SK-N-SH (cell line): ENCODE measurements around the gene FAT2. TPM values are rescaled to one million over a fixed set of nuclear protein-coding genes. Genes with fewer than 3 reads are reported as not detected.

Experiments
- CTCF ChIA-PET: fragments of 300-600, 350-600 bp; formaldehyde crosslinking; extraction: SDS; loops from one replicate; lab custom pipeline; 2021; lab: Yijun Ruan, JAX
- POLR2A ChIA-PET: fragments of 350-600 bp; sonication (Branson Sonifier 250); formaldehyde crosslinking; extraction: SDS; loops from one replicate; lab custom pipeline; 2020; ENCODE audit warnings: antibody characterized with exemption, inconsistent platforms; lab: Yijun Ruan, JAX
- DNase-seq: peaks from one replicate; pipeline ENCODE4 v3.0.0; 2012
- H2AFZ ChIP-seq: fragments of 200-600 bp; sonication (generic); 2 replicates; pipeline ENCODE4 v1.8.1; 2016; ENCODE audit warnings: antibody characterized with exemption, mild to moderate bottlenecking, low read depth
- H3F3A ChIP-seq: fragments of 200-600 bp; sonication (generic); replicated peaks from 2 replicates; pipeline ENCODE3; 2016; ENCODE audit warnings: antibody characterized with exemption, mild to moderate bottlenecking; ENCODE audit not compliant: insufficient read depth
- H3K27ac ChIP-seq, 2 experiments: fragments of 200-500 bp in 1 of 2; fragments of 200-600 bp in 1 of 2; sonication (Bioruptor generic) in 1 of 2; sonication (generic), shearing (Covaris generic) in 1 of 2; 2 replicates each; pipeline versions ENCODE4 v1.5.1 to v1.6.1; 2014 to 2016; ENCODE audit warnings: low read depth in 2 of 2, inconsistent platforms in 1 of 2, low read length in 1 of 2, mild to moderate bottlenecking in 1 of 2, mixed read lengths in 1 of 2
- H3K27me3 ChIP-seq: fragments of 200-600 bp; sonication (generic), shearing (Covaris generic); 2 replicates; pipeline ENCODE4 v1.6.1; 2016; ENCODE audit warnings: mixed run types; ENCODE audit not compliant: insufficient read depth
- H3K36me3 ChIP-seq, 2 experiments: fragments of 200-500 bp in 1 of 2; fragments of 200-600 bp in 1 of 2; sonication (Bioruptor generic) in 1 of 2; sonication (generic) in 1 of 2; replicated peaks in 1 of 2; 2 replicates each; pipeline versions ENCODE3 to v1.5.1; 2014 to 2016; ENCODE audit warnings: low read length in 1 of 2, mild to moderate bottlenecking in 1 of 2; ENCODE audit not compliant: insufficient read depth in 2 of 2, control insufficient read depth in 1 of 2
- H3K4me1 ChIP-seq, 2 experiments: fragments of 200-500 bp in 1 of 2; fragments of 200-600 bp in 1 of 2; sonication (Bioruptor generic) in 1 of 2; sonication (generic), shearing (Covaris generic) in 1 of 2; 2 replicates each; pipeline versions ENCODE4 v1.5.1 to v1.6.1; 2014 to 2016; ENCODE audit warnings: low read depth in 1 of 2, low read length in 1 of 2, mixed run types in 1 of 2; ENCODE audit not compliant: insufficient read depth in 2 of 2, control insufficient read depth in 1 of 2
- H3K4me2 ChIP-seq: fragments of 200-600 bp; sonication (generic), shearing (Covaris generic); 2 replicates; pipeline ENCODE4 v1.6.1; 2017; ENCODE audit warnings: mixed run types
- H3K4me3 ChIP-seq, 2 experiments: fragments of 200-500 bp in 1 of 2; fragments of 200-600 bp in 1 of 2; sonication (Bioruptor generic) in 1 of 2; sonication (generic), shearing (Covaris generic) in 1 of 2; 2 replicates each; pipeline versions ENCODE4 v1.5.1 to v1.8.1; 2014 to 2016; ENCODE audit warnings: low read depth in 2 of 2, inconsistent platforms in 1 of 2, low read length in 1 of 2, mild to moderate bottlenecking in 1 of 2, mixed read lengths in 1 of 2, moderate library complexity in 1 of 2
- H3K79me2 ChIP-seq: fragments of 200-600 bp; sonication (generic); 2 replicates; pipeline ENCODE4 v1.8.1; 2017; ENCODE audit warnings: mild to moderate bottlenecking; ENCODE audit not compliant: insufficient read depth
- H3K9ac ChIP-seq: fragments of 200-600 bp; sonication (generic); 2 replicates; pipeline ENCODE4 v1.6.1; 2017; ENCODE audit warnings: mixed run types
- H3K9me2 ChIP-seq: fragments of 200-600 bp; sonication (generic); 2 replicates; pipeline ENCODE4 v1.6.1; 2017; ENCODE audit warnings: mixed run types
- H3K9me3 ChIP-seq: fragments of 200-600 bp; sonication (generic); 2 replicates; pipeline ENCODE4 v1.6.1; 2017; ENCODE audit warnings: mixed run types, mild to moderate bottlenecking, moderate library complexity
- H4K20me1 ChIP-seq: fragments of 200-600 bp; sonication (generic); 2 replicates; pipeline ENCODE4 v1.6.1; 2017; ENCODE audit warnings: mild to moderate bottlenecking, mixed run types; ENCODE audit not compliant: insufficient read depth
- ELF1 ChIP-seq: IDR thresholded peaks from 2 replicates; pipeline ENCODE4 v1.4.0; 2012
- FOXM1 ChIP-seq: IDR thresholded peaks from 2 replicates; pipeline ENCODE4 v1.4.0; 2012; ENCODE audit warnings: low read depth, mild to moderate bottlenecking
- GATA2 ChIP-seq: sonication (generic); formaldehyde crosslinking; IDR thresholded peaks from 2 replicates; pipeline ENCODE4 v1.5.0; 2020; ENCODE audit warnings: mild to moderate bottlenecking, missing genetic modification reagents
- IRF3 ChIP-seq: fragments of 150-350 bp; IDR thresholded peaks from 2 replicates; pipeline ENCODE4 v1.6.1; 2016; ENCODE audit warnings: mild to moderate bottlenecking, low read depth, low read length
- MXI1 ChIP-seq: IDR thresholded peaks from 2 replicates; pipeline ENCODE4 v1.6.1; 2012; ENCODE audit warnings: mild to moderate bottlenecking, low read depth, low read length, improper control_type of control experiment
- RAD21 ChIP-seq: IDR thresholded peaks from 2 replicates; pipeline ENCODE4 v1.6.1; 2012; ENCODE audit warnings: mild to moderate bottlenecking, low read length
- RCOR1 ChIP-seq: fragments of 150-350 bp; IDR thresholded peaks from 2 replicates; pipeline ENCODE4 v1.6.1; 2017; ENCODE audit warnings: antibody characterized with exemption, low read length
- RFX5 ChIP-seq: IDR thresholded peaks from 2 replicates; pipeline ENCODE4 v1.6.1; 2012; ENCODE audit warnings: mild to moderate bottlenecking, improper control_type of control experiment, low read length
- RXRA ChIP-seq: IDR thresholded peaks from 2 replicates; pipeline ENCODE4 v1.4.0; 2012; ENCODE audit warnings: low read depth, mild to moderate bottlenecking, borderline replicate concordance
- SIN3A ChIP-seq: IDR thresholded peaks from 2 replicates; pipeline ENCODE4 v1.6.1; 2012; ENCODE audit warnings: low read depth, mild to moderate bottlenecking, low read length, moderate library complexity, borderline replicate concordance
- TAF1 ChIP-seq: IDR thresholded peaks from 2 replicates; pipeline ENCODE4 v1.6.1; 2012; ENCODE audit warnings: low read depth, mild to moderate bottlenecking, low read length, moderate library complexity, borderline replicate concordance
- TCF12 ChIP-seq: IDR thresholded peaks from 2 replicates; pipeline ENCODE4 v1.4.0; 2012
- TEAD4 ChIP-seq: IDR thresholded peaks from 2 replicates; pipeline ENCODE4 v1.4.0; 2012; ENCODE audit warnings: mild to moderate bottlenecking, borderline replicate concordance; ENCODE audit not compliant: insufficient read depth
- YY1 ChIP-seq: IDR thresholded peaks from 2 replicates; pipeline ENCODE4 v1.4.0; 2012; ENCODE audit warnings: low read depth, mild to moderate bottlenecking
- WGBS: methylation state at CpG from one replicate; pipeline ENCODE4 v1.1.6; 2017; ENCODE audit warnings: low lambda C conversion rate; 5-methylcytosine and 5-hydroxymethylcytosine counted together
- polyA plus RNA-seq, 3 experiments: library from polyadenylated mRNA; depleted of rRNA; stranded (reverse); fragments of >200 nt; gene quantifications; 2 replicates each; pipeline ENCODE4 v1.2.3, GENCODE V29; 2012
- TF ChIP-seq, protein P1 (sequence below): IDR thresholded peaks from 2 replicates; pipeline ENCODE4 v1.4.0; 2012; ENCODE audit warnings: low read depth, borderline replicate concordance
- TF ChIP-seq, protein P2 (sequence below): fragments of 150-350 bp; IDR thresholded peaks from 2 replicates; pipeline ENCODE4 v1.6.1; 2017; ENCODE audit warnings: antibody characterized with exemption, low read length, low read depth, borderline replicate concordance
- TF ChIP-seq, protein P3 (sequence below): IDR thresholded peaks from 2 replicates; pipeline ENCODE4 v1.6.1; 2012; ENCODE audit warnings: mild to moderate bottlenecking, low read depth, low read length, moderate library complexity
- TF ChIP-seq, protein P4 (sequence below): IDR thresholded peaks from 2 replicates; pipeline ENCODE4; 2012

Gene FAT2
- polyA plus RNA-seq, 1 of the 3 experiments (the other 2 are of a cell fraction) = not detected

GRCh38 chr5:151557466-151557865, 33.7 kb downstream of the FAT2 start:
- no peaks in the 10 kb centered on the region for H4K20me1 ChIP-seq
- H3K79me2 ChIP-seq = no peaks in the 10 kb centered on the region
- ChIA-PET CTCF (interaction anchor here (1.3 to 2.0 kb wide), 2 partner anchors 34 to 37 kb away, joined by 3 to 6 read pairs; no protein-coding TSS in a partner anchor), POLR2A (no interaction called here)
- H3K9ac ChIP-seq = no peak overlapping the region
- peaks cover 10% of the 10 kb centered on the region; the same call in 1 of the 2 replicates for H3K27me3 ChIP-seq
- DNase-seq = no peak
- no peak overlapping the region for H3K4me2 ChIP-seq
- H3K9me3 ChIP-seq = no peaks in the 10 kb centered on the region
- H3K27ac ChIP-seq = no peak overlapping the region
- no peaks in the 10 kb centered on the region for H3F3A ChIP-seq
- 44% methylated on average over 1 of the region's 1 CpG for WGBS
- no peak overlapping the region for H3K4me3 ChIP-seq
- no peaks in the 10 kb centered on the region for H3K36me3 ChIP-seq
- H3K9me2 ChIP-seq = no peaks in the 10 kb centered on the region
- no peak overlapping the region for H2AFZ ChIP-seq
- no peaks in the 10 kb centered on the region for H3K4me1 ChIP-seq
- no peak for TF ChIP-seq ELF1
- TF ChIP-seq, protein P1, sequence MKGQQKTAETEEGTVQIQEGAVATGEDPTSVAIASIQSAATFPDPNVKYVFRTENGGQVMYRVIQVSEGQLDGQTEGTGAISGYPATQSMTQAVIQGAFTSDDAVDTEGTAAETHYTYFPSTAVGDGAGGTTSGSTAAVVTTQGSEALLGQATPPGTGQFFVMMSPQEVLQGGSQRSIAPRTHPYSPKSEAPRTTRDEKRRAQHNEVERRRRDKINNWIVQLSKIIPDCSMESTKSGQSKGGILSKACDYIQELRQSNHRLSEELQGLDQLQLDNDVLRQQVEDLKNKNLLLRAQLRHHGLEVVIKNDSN = no peak
- no peak for TF ChIP-seq GATA2 (CRISPR knock-in tag)
- TF ChIP-seq SIN3A = no peak
- no peak for TF ChIP-seq TEAD4
- TF ChIP-seq TCF12 = no peak
- TF ChIP-seq RFX5 = no peak
- TF ChIP-seq TAF1 = no peak
- TF ChIP-seq, protein P2, sequence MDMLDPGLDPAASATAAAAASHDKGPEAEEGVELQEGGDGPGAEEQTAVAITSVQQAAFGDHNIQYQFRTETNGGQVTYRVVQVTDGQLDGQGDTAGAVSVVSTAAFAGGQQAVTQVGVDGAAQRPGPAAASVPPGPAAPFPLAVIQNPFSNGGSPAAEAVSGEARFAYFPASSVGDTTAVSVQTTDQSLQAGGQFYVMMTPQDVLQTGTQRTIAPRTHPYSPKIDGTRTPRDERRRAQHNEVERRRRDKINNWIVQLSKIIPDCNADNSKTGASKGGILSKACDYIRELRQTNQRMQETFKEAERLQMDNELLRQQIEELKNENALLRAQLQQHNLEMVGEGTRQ = no peak
- TF ChIP-seq, protein P3, sequence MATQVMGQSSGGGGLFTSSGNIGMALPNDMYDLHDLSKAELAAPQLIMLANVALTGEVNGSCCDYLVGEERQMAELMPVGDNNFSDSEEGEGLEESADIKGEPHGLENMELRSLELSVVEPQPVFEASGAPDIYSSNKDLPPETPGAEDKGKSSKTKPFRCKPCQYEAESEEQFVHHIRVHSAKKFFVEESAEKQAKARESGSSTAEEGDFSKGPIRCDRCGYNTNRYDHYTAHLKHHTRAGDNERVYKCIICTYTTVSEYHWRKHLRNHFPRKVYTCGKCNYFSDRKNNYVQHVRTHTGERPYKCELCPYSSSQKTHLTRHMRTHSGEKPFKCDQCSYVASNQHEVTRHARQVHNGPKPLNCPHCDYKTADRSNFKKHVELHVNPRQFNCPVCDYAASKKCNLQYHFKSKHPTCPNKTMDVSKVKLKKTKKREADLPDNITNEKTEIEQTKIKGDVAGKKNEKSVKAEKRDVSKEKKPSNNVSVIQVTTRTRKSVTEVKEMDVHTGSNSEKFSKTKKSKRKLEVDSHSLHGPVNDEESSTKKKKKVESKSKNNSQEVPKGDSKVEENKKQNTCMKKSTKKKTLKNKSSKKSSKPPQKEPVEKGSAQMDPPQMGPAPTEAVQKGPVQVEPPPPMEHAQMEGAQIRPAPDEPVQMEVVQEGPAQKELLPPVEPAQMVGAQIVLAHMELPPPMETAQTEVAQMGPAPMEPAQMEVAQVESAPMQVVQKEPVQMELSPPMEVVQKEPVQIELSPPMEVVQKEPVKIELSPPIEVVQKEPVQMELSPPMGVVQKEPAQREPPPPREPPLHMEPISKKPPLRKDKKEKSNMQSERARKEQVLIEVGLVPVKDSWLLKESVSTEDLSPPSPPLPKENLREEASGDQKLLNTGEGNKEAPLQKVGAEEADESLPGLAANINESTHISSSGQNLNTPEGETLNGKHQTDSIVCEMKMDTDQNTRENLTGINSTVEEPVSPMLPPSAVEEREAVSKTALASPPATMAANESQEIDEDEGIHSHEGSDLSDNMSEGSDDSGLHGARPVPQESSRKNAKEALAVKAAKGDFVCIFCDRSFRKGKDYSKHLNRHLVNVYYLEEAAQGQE = no peak
- no peak for TF ChIP-seq RXRA
- no peak for TF ChIP-seq IRF3
- no peak for TF ChIP-seq MXI1
- TF ChIP-seq RCOR1 = no peak
- TF ChIP-seq FOXM1 = no peak
- no peak for TF ChIP-seq YY1
- no peak for TF ChIP-seq RAD21
- TF ChIP-seq, protein P4, sequence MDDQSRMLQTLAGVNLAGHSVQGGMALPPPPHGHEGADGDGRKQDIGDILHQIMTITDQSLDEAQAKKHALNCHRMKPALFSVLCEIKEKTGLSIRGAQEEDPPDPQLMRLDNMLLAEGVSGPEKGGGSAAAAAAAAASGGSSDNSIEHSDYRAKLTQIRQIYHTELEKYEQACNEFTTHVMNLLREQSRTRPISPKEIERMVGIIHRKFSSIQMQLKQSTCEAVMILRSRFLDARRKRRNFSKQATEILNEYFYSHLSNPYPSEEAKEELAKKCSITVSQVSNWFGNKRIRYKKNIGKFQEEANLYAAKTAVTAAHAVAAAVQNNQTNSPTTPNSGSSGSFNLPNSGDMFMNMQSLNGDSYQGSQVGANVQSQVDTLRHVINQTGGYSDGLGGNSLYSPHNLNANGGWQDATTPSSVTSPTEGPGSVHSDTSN = no peak
